ENCODE results near the gene CFAP97D2.

GRCh38 chr13:114241918-114242317 is 62.9 kb downstream of the CFAP97D2 start:
- TF ChIP-seq CTCF (IDR thresholded peaks at IDR 0.05; ENCODE audit: low read length) (no peak), EZH2 (optimal IDR thresholded peaks at IDR 0.05; ENCODE audit: low read depth, low read length) (no peak)
